Loucy (cell line): ENCODE results near the gene RRP1.

Experiments
- EZH2phosphoT487 ChIP-seq: fragments of 200-600 bp; IDR thresholded peaks from 2 replicates; pipeline ENCODE4 v1.6.1; 2018; ENCODE audit warnings: antibody characterized with exemption, mild to moderate bottlenecking, moderate library complexity, borderline replicate concordance
- TF ChIP-seq, protein P1 (sequence below): fragments of 200-600 bp; sonication (generic); conservative IDR thresholded peaks from 2 replicates; pipeline ENCODE4 v1.5.1; 2014; ENCODE audit warnings: mild to moderate bottlenecking, antibody characterized with exemption, low read length

DNA sequence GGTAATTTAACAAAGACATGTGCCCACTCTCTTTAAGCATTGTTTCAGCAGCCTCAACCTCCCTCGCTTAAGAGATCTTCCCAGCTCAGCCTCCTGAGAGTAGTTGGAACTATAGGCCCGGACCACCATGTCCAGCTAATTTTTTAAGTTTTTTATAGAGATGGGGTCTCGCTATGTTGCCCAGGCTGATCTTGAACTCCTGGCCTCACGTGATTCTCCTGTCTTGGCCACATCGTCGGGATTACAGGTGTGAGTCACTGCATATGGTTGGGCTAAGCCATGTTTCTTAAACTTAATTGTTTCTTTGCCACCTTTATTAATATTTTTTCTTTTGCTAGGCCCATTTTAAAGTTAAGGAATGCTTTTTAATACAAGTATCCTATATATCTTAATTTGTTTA lies 57.1 kb downstream of the RRP1 start:
- TF ChIP-seq, protein P1, sequence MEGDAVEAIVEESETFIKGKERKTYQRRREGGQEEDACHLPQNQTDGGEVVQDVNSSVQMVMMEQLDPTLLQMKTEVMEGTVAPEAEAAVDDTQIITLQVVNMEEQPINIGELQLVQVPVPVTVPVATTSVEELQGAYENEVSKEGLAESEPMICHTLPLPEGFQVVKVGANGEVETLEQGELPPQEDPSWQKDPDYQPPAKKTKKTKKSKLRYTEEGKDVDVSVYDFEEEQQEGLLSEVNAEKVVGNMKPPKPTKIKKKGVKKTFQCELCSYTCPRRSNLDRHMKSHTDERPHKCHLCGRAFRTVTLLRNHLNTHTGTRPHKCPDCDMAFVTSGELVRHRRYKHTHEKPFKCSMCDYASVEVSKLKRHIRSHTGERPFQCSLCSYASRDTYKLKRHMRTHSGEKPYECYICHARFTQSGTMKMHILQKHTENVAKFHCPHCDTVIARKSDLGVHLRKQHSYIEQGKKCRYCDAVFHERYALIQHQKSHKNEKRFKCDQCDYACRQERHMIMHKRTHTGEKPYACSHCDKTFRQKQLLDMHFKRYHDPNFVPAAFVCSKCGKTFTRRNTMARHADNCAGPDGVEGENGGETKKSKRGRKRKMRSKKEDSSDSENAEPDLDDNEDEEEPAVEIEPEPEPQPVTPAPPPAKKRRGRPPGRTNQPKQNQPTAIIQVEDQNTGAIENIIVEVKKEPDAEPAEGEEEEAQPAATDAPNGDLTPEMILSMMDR: no peak
- no peak for TF ChIP-seq EZH2phosphoT487
